PFSK-1 (cell line): ENCODE measurements around the gene MLPH.
A peak's percentile ranks its signal among the peaks of the same experiment; 100 is the strongest.

Experiments used
- FOXP2 ChIP-seq: optimal IDR thresholded peaks from 2 replicates; pipeline ENCODE3; 2011; ENCODE audit warnings: borderline replicate concordance, control low read depth, inconsistent platforms; ENCODE audit not compliant: insufficient read depth; ENCODE audit errors: extremely low read length, extremely low read depth
- POLR2AphosphoS5 ChIP-seq: IDR thresholded peaks from 2 replicates; pipeline ENCODE4 v1.6.1; 2012; ENCODE audit warnings: low read depth, mild to moderate bottlenecking, control low read depth, low read length, moderate library complexity
- SIN3A ChIP-seq: IDR thresholded peaks from 2 replicates; pipeline ENCODE4 v1.6.1; 2012; ENCODE audit warnings: mild to moderate bottlenecking, low read length, moderate library complexity, borderline replicate concordance; ENCODE audit not compliant: insufficient read depth
- TAF1 ChIP-seq: IDR thresholded peaks from 2 replicates; pipeline ENCODE4 v1.6.1; 2012; ENCODE audit warnings: low read length, control low read depth, borderline replicate concordance; ENCODE audit not compliant: insufficient read depth
- TF ChIP-seq, protein P1 (sequence below), 2 experiments: IDR thresholded peaks; 2 replicates each; pipeline versions ENCODE4 v1.6.1 to v1.8.0; 2011 to 2012; ENCODE audit warnings: low read depth in 2 of 2, low read length in 2 of 2, control low read depth in 1 of 2, inconsistent platforms in 1 of 2, mild to moderate bottlenecking in 1 of 2, moderate library complexity in 1 of 2; ENCODE audit not compliant: insufficient read depth in 1 of 2

MLPH gene

DNA sequence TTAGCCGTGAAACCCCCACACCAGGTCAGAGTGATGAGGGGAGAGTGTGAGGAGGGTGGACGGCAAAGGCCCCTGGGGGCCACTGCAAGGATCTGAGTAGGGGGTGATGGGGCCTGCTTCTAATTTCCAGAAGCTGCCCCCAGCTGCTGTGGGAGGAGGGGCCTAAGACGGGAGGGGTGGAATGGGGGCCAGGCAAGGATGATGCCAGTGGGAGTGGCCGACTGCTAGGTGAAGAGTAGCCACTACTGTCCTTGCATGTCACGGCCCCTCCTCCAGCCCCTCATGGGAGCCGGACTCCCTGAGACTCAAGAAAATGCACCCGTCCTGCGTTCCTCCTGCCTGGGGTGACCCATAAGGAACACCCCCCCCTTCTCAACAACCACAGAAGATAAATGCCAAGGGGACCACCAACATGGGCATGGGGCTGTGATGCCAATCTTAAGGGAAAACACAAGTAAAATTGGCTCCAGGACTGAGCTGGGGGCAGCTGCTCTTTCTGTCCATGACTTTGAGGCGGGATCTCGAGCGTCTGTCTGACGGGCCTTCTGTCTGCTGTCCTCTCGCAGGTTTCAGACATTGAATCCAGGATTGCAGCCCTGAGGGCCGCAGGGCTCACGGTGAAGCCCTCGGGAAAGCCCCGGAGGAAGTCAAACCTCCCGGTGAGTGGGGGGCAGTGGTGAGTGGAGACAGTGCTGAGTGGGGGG lies 55.1 kb downstream of the MLPH start:
- TF ChIP-seq POLR2AphosphoS5 (no peak), TAF1 (no peak), SIN3A (no peak), FOXP2 (no peak)
- TF ChIP-seq, protein P1, sequence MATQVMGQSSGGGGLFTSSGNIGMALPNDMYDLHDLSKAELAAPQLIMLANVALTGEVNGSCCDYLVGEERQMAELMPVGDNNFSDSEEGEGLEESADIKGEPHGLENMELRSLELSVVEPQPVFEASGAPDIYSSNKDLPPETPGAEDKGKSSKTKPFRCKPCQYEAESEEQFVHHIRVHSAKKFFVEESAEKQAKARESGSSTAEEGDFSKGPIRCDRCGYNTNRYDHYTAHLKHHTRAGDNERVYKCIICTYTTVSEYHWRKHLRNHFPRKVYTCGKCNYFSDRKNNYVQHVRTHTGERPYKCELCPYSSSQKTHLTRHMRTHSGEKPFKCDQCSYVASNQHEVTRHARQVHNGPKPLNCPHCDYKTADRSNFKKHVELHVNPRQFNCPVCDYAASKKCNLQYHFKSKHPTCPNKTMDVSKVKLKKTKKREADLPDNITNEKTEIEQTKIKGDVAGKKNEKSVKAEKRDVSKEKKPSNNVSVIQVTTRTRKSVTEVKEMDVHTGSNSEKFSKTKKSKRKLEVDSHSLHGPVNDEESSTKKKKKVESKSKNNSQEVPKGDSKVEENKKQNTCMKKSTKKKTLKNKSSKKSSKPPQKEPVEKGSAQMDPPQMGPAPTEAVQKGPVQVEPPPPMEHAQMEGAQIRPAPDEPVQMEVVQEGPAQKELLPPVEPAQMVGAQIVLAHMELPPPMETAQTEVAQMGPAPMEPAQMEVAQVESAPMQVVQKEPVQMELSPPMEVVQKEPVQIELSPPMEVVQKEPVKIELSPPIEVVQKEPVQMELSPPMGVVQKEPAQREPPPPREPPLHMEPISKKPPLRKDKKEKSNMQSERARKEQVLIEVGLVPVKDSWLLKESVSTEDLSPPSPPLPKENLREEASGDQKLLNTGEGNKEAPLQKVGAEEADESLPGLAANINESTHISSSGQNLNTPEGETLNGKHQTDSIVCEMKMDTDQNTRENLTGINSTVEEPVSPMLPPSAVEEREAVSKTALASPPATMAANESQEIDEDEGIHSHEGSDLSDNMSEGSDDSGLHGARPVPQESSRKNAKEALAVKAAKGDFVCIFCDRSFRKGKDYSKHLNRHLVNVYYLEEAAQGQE (IDR thresholded peaks at IDR 0.05; ENCODE audit: insufficient read depth in 1 of 2, low read depth in 2 of 2, low read length in 2 of 2) = no peak

DNA sequence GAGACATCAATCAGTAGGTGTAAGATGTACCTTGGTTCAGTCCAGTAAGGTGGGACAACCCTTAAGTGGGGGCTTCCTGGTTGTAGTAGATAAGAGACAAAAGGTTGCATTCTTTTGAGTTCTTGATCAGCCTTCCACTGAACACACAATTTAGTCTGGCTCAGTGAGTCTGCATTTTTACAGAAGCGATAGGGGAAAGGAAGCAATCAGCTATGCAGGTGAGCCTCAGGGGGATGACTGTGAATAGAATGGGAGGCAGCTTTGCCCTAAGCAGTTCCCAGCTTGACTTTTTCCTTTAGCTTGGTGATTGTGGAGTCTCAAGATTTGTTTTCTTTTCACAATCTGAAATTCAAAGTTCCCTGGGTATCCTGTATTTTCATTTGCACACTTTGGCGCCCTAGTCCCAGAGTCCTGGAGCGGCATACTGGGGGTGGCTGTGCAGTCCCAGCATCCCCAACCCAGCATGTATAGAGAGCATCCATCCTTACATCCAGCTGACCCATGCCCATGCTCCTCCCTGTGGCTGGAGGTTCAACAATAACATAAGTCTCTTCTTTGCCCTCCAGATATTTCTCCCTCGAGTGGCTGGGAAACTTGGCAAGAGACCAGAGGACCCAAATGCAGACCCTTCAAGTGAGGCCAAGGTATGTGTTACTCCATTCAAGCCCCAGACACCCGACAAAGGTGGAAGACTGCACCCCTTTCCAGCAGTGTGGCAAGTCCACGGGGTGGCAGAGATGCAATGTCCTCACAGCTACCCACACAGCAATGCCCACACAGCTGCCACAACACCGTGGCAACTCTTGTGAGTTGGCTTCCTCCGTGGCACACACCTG lies 59.2 kb downstream of the MLPH start:
- no peak for TF ChIP-seq SIN3A
- no peak for TF ChIP-seq TAF1
- no peak for TF ChIP-seq FOXP2
- TF ChIP-seq POLR2AphosphoS5 = no peak
- TF ChIP-seq, protein P1 (IDR thresholded peaks at IDR 0.05; ENCODE audit: insufficient read depth in 1 of 2, low read depth in 2 of 2, low read length in 2 of 2) = no peak

DNA sequence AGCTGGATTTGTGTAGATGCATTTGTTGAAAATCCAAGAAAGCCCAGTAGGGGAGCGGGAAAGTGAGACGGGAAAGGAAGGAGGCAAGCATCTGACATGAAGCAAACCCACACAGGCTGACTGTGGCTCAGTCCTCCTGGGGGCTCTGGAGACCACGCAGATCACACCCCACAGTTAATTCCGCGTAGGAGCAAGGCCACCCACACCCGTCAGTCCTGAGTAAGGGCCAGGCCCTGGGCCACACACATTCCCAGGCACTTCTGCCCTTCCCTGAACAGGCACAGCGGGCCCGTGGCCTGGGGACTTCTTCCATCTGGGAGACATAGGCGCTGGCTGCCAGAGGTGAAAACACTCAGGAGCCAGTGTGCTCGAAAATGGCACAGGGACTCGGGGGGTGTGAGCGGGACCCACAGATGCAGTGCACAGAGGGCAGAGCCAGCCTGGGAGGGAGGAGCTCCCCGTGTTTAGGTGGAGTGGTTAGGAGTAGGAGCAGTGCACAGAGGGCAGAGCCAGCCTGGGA lies 59.9 kb downstream of the MLPH start:
- TF ChIP-seq POLR2AphosphoS5 (no peak), FOXP2 (no peak), SIN3A (no peak), TAF1 (no peak)
- TF ChIP-seq, protein P1 (IDR thresholded peaks at IDR 0.05; ENCODE audit: insufficient read depth in 1 of 2, low read depth in 2 of 2, low read length in 2 of 2) = no peak

DNA sequence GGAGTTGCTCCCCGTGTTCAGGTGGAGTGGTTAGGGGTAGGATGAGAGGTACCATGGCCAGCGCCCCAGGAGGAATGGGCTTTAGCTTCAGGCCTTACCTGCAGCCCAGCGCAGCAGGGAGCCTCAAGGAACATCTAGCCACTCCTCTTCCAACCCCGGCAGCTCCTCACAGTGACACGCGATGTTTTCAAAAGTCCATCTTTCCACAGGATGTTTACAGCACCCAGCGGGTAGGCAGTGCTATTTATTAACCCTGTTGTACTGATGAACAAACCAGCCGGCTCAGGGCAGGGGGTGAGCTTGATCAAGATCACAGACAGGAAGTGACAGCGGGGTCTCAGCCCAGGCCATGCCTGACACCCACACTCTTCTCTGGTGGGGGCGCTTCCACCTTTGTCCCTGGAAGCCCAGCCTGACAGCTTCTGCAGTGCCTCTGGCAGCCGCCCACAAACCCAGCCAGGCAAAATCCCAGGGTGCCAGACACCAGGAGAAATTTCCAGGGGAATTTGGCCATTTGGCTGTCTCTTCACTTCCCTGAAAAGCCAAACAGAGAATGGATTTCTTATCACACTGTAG lies 60.9 kb downstream of the MLPH start:
- TF ChIP-seq, protein P1 (IDR thresholded peaks at IDR 0.05; ENCODE audit: insufficient read depth in 1 of 2, low read depth in 2 of 2, low read length in 2 of 2) = peak; percentile 73 to 84
- TF ChIP-seq SIN3A (no peak), POLR2AphosphoS5 (no peak), TAF1 (no peak), FOXP2 (peak; percentile 73)
